RKO (cell line): Measurements from ENCODE around the gene KLK2.

Source experiments
- DNase-seq: peaks from one replicate; pipeline ENCODE4 v3.0.0-alpha.2; 2016; ENCODE audit warnings: low spot score

Gene KLK2

GRCh38 chr19:50873056-50873455 is at the start of gene KLK2:
Gene KLK2 (plus strand): TSS chr19:50873439. CDS start chr19:50873474, 35 bp downstream.
- no peak for DNase-seq

- DNase-seq: no peak
Measured at GRCh38 chr19:50826492-50827240, 46.6 kb upstream of the KLK2 start.

GRCh38 chr19:50827476-50827875 is 45.8 kb upstream of the KLK2 start:
- no peak for DNase-seq

- no peak for DNase-seq
Measured at GRCh38 chr19:50829801-50830200, 43.4 kb upstream of the KLK2 start.

GRCh38 chr19:50830266-50831025 is 42.8 kb upstream of the KLK2 start:
- no peak for DNase-seq

GRCh38 chr19:50831026-50831396 is 42.2 kb upstream of the KLK2 start:
- no peak for DNase-seq

- no peak for DNase-seq
Measured at GRCh38 chr19:50832666-50833065, 40.6 kb upstream of the KLK2 start.

- no peak for DNase-seq
Measured at GRCh38 chr19:50833117-50833801, 40.0 kb upstream of the KLK2 start, which contains the start of gene KLK15. Gene KLK15 (minus strand): TSS chr19:50833574. CDS start chr19:50831492, 2,082 bp downstream.

GRCh38 chr19:50833802-50834167 is 39.5 kb upstream of the KLK2 start:
- no peak for DNase-seq

- DNase-seq: peak; percentile 41
Measured at GRCh38 chr19:50835103-50835784, 38.0 kb upstream of the KLK2 start.

GRCh38 chr19:50835785-50836542 is 37.3 kb upstream of the KLK2 start:
- peak; percentile 80 for DNase-seq

GRCh38 chr19:50836543-50837195 is 36.6 kb upstream of the KLK2 start:
- no peak for DNase-seq

GRCh38 chr19:50837300-50837699 is 35.9 kb upstream of the KLK2 start:
- DNase-seq: no peak

- peak; percentile 24 for DNase-seq
Measured at GRCh38 chr19:50838239-50838638, 35.0 kb upstream of the KLK2 start.

- DNase-seq: no peak
Measured at GRCh38 chr19:50839712-50840655, 33.3 kb upstream of the KLK2 start.

GRCh38 chr19:50842130-50842529 is 31.1 kb upstream of the KLK2 start:
- no peak for DNase-seq

GRCh38 chr19:50843205-50843604 is 30.0 kb upstream of the KLK2 start:
- DNase-seq: no peak

- DNase-seq: no peak
Measured at GRCh38 chr19:50843701-50844221, 29.5 kb upstream of the KLK2 start.

GRCh38 chr19:50844296-50844935 is 28.8 kb upstream of the KLK2 start:
- no peak for DNase-seq
